CD4-positive, alpha-beta T cell treated with Interleukin-12 subunit alpha and Interleukin-12 subunit beta, for 1 hour (primary cell): Measurements from ENCODE around the gene COL9A3.

Experiments used
- DNase-seq: peaks from one replicate; pipeline ENCODE4 v3.0.0-alpha.2; 2020

COL9A3 gene

GRCh38 chr20:62799036-62799435, 17.8 kb upstream of the COL9A3 start:
- DNase-seq = no peak

GRCh38 chr20:62799459-62799858, 17.4 kb upstream of the COL9A3 start:
- no peak for DNase-seq

- no peak for DNase-seq
These were observed 17.0 kb upstream of the COL9A3 start for GRCh38 chr20:62799873-62800272.

- DNase-seq = no peak
These were observed 16.3 kb upstream of the COL9A3 start for GRCh38 chr20:62800314-62801259.

GRCh38 chr20:62801284-62802010, 15.4 kb upstream of the COL9A3 start:
- no peak for DNase-seq

GRCh38 chr20:62802026-62802712, 14.7 kb upstream of the COL9A3 start:
- DNase-seq = no peak

- DNase-seq = peak; percentile 35
These were observed 12.7 kb upstream of the COL9A3 start for GRCh38 chr20:62804021-62804626.

GRCh38 chr20:62804627-62805154, 12.2 kb upstream of the COL9A3 start, which contains the start of gene OGFR:
TSS of gene OGFR (plus strand) at chr20:62804835. CDS start at chr20:62804860, 25 bp downstream.
- DNase-seq = peak; percentile 79

- peak; percentile 22 for DNase-seq
These were observed 11.6 kb upstream of the COL9A3 start for GRCh38 chr20:62805155-62805710.

- no peak for DNase-seq
These were observed 11.0 kb upstream of the COL9A3 start for GRCh38 chr20:62805711-62806382.

- no peak for DNase-seq
These were observed 10.3 kb upstream of the COL9A3 start for GRCh38 chr20:62806383-62807050.

- no peak for DNase-seq
These were observed 9.2 kb upstream of the COL9A3 start for GRCh38 chr20:62807444-62808210.

- peak; percentile 78 for DNase-seq
These were observed 8.5 kb upstream of the COL9A3 start for GRCh38 chr20:62808211-62808865.

GRCh38 chr20:62809530-62810428, 7.1 kb upstream of the COL9A3 start:
- no peak for DNase-seq

GRCh38 chr20:62811320-62811719, 5.5 kb upstream of the COL9A3 start:
- no peak for DNase-seq

- no peak for DNase-seq
These were observed 5.1 kb upstream of the COL9A3 start for GRCh38 chr20:62811720-62812119.

- no peak for DNase-seq
These were observed 4.5 kb upstream of the COL9A3 start for GRCh38 chr20:62812181-62812906.

GRCh38 chr20:62812907-62813200, 4.0 kb upstream of the COL9A3 start:
- DNase-seq = no peak
